HG03159 (cell line): Measurements from ENCODE around the gene HAGHL.

Experiments
- ATAC-seq: cut with Tn5 transposase; IDR thresholded peaks from one replicate; pipeline ENCODE4 v1.9.1; 2021; ENCODE audit warnings: mild to moderate bottlenecking, moderate library complexity; ENCODE audit not compliant: unreplicated experiment

HAGHL gene, protein sequence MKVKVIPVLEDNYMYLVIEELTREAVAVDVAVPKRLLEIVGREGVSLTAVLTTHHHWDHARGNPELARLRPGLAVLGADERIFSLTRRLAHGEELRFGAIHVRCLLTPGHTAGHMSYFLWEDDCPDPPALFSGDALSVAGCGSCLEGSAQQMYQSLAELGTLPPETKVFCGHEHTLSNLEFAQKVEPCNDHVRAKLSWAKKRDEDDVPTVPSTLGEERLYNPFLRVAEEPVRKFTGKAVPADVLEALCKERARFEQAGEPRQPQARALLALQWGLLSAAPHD

DNA sequence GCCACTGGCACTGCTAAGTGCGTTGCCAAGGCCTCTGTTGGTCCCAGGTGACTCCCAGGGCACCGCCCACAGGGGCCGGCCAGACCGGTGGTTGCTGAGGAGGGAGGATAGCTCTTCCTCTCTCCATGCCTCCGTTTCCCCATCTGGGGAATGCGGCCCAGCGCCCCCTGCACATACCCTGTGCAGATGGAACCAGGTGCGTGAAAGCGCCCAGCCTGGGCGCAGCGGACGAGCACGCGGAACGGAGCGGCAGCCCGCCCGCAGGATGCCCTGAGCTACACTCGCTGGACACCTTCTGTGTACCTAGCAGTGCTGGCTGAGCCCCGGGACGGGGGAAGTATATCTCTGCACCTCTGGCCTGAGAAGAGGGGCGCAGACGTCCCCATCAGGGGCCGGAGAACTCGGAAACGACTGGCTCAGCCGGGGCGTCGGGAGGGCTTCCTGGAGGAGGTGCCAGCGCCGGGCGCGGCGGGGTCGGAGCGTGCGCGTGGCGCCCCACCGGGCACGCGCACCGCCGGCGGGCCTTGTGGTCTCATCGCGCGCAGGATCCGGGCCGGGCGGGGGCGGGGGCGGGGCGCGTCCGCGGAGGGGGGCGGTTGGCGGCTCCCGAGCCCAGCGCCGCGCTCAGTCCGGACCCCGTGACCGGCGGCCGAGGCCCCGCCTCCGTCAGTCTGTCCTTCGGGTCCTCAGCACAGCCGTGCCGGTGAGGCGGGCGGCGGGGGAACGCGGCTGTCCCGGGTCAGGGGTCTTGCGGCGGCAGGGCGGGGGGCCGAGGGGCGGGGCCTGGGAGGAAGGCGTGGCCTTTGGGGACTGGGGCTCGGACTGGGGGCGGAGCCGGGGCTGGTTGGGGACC is at the start of gene HAGHL, which contains the start of gene CCDC78:
HAGHL (plus strand) TSS at position 669 of the 853 bp plus-strand sequence. CDS start 404 bp downstream, outside the sequence.
CCDC78 (minus strand) TSS at position 6 of the 853 bp plus-strand sequence. CDS start 76 bp downstream, outside the sequence.
- no peak for ATAC-seq

DNA sequence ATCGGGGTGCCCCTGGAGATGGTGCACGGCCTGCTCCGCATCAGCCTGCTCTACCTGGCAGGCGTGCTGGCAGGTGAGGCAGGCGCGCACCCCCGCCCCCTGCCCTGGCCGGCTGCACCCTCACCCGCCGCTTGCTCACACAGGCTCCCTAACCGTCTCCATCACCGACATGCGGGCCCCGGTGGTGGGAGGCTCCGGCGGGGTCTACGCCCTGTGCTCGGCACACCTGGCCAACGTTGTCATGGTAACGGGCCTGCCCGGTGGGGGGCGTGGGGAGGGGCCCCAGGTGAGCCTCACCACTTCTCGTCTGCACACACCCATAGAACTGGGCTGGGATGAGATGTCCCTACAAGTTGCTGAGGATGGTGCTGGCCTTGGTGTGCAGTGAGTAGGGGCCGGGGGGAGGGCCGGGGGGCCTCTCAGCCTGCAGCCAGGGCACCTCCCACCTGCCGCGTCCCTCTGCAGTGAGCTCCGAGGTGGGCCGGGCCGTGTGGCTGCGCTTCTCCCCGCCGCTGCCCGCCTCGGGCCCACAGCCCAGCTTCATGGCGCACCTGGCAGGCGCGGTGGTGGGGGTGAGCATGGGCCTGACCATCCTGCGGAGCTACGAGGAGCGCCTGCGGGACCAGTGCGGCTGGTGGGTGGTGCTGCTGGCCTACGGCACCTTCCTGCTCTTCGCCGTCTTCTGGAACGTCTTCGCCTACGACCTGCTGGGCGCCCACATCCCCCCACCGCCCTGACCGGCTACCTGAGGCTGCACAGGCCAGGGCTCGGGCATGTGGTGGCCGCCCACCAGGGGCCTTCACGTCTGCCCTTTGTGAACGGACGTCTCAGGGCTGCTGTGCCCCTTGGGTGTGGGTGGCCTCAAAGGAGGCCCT is 49.4 kb upstream of the HAGHL start:
- ATAC-seq, result no peak

DNA sequence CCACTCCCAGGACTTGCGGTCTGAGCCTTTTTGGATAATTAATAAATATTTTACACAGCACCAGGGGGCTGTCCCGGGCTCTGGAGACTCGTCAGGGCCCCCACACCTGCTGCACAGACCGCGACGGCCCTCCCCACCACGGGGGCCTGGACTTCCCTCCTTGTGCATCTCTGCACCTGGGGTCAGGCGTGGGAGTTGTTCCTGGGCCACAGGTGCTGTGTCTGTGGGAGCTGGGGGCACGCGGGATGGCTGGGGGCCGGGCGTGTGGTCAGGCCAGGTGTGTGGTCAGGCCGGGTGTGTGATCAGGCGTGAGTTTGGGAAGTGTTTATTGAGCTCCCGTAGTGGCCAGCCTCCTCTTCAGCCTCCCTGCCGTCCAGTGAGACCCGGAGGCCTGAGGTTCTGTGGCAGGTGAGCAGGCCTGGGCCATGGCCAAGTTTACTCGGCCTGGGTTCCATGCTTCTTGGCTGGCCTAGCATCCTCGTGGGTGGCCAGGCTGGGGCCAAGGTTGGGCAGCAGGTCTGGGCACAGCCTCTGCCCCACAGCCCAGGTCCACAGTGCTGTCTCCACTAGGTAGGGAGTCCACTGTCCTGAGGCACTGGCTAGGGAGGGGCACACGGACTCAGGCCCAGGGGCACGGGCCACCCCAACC is 48.6 kb upstream of the HAGHL start:
- no peak for ATAC-seq

DNA sequence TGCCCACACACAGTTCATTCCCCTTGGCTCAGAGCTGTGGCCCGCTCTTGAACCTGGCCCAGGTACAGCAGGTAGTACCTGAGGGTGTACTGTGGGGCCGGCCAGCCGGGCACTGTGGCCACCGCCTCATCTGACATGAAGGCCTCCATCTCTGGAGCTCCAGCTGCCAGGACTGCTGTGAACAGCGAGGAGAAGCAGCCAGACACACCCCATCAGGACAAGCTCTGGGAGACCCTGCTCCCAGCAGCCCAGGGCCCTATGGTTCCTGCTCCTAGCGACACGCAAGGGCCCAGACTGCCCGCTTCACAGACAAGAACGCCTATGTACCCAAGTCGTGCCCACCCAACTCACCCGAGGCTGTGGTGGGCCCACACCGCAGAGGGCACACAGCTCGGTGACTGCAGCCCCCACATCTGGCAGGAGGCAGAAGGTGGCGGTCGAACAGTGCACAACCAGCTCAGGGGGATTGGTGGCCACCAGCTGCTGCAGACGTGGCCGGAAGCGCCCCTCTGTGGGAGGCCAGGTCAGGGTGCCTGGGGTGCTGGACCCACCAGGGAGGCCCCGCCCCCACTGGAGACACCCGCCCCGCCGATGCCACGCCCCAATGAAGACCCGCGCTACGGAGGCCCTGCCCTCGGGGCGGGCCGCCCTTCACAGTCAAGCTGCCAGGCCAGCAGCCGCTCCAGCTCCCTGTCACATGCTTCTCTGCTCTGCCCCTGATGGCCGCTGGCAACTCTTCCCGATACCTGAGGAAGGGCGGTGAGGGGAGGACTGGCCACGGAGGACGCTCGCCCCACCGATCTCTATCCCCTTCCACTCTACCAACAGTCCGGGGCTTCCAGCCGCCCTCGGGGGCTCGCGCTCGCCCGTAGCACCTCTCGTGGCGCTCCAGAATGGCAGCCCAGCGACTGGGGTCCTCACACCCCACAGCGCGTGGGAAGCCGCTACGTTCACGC is 47.8 kb upstream of the HAGHL start:
- no peak for ATAC-seq

DNA sequence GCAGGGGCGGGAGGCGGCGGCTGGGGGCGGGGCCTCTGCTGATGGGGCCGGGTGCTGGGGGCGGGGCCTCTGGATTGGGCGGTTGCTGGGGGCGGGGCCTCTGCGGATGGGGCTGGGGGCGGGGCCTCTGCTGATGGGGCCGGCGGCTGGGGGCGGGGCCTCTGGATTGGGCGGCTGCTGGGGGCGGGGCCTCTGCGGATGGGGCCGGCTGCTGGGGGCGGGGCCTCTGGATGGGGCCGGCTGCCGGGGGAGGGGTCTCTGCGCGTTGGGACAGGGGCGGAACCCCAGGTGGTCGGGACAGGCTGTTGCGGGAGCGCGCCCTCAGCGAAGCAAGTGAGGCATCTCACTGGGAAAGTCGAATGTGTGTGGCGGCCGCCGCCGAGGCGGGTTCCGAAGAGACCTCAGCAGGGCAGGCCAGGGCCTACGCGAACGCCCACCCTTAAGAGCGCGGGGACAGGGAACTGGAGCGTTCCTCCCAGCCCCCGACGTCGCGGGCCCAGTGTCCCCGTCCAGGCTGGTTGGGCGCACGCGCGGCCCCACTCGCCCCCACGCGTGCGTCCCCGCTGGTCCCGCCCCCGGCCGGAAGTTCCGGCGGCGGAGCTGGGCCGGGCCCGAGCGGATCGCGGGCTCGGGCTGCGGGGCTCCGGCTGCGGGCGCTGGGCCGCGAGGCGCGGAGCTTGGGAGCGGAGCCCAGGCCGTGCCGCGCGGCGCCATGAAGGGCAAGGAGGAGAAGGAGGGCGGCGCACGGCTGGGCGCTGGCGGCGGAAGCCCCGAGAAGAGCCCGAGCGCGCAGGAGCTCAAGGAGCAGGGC is 46.9 kb upstream of the HAGHL start, which contains the start of gene STUB1:
STUB1 (plus strand) TSS at position 597 of the 811 bp plus-strand sequence; CDS start at position 713, 116 bp downstream.
- peak; percentile 32 for ATAC-seq

DNA sequence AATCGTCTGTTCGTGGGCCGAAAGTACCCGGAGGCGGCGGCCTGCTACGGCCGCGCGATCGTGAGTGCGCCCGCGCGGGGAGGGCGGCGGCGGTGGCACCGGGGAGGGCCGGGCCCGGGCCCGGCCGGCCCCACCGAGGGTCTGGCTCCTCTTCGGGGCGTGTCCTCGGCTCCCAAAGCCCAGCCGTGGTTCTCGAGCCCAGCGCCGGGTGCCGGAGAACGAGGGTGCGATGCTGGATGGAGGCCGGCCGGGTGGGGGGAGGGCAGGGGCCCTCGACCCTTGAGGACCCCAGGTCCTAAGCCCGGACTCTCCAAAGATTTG is 46.3 kb upstream of the HAGHL start:
- ATAC-seq, result peak; percentile 1

DNA sequence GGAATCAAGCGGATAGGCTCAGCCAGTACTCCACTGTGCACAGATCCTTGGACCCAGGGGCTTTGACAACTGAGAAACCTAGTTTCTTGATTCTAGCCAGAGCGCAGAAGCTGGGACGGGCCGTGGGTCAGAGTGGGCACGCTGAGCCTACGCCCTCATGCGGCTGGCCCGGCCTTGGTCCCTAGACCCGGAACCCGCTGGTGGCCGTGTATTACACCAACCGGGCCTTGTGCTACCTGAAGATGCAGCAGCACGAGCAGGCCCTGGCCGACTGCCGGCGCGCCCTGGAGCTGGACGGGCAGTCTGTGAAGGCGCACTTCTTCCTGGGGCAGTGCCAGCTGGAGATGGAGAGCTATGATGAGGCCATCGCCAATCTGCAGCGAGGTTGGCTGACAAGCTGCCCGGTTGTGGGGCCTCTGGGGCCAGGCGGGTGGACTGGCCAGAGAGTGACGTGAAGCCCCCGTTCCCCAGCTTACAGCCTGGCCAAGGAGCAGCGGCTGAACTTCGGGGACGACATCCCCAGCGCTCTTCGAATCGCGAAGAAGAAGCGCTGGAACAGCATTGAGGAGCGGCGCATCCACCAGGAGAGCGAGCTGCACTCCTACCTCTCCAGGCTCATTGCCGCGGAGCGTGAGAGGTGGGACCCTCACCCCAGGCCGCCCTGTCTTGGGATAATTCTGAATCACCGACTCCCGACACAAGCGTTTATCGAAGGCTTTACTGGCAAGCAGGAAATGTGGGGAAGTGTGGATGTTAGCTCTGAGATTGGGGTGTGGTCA is 45.8 kb upstream of the HAGHL start:
- ATAC-seq, result no peak

DNA sequence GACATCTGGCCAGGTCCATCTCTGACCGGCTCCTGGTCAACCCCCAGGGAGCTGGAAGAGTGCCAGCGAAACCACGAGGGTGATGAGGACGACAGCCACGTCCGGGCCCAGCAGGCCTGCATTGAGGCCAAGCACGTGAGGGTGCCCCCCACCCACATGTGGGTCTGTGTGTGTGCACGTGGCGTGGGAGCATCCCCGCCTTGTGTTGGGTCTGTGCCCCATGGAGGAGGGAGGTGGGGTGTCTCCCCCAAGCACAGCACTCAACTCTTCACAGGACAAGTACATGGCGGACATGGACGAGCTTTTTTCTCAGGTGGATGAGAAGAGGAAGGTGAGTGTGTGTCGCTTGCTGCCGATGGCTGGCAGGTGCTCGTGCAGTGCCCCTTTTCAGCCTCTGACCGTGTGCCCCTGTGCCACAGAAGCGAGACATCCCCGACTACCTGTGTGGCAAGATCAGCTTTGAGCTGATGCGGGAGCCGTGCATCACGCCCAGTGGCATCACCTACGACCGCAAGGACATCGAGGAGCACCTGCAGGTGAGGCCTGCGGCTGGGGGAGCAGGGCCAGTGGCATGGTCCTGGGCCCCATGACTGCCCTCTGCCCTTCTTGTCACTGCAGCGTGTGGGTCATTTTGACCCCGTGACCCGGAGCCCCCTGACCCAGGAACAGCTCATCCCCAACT is 45.0 kb upstream of the HAGHL start:
- ATAC-seq, result no peak

DNA sequence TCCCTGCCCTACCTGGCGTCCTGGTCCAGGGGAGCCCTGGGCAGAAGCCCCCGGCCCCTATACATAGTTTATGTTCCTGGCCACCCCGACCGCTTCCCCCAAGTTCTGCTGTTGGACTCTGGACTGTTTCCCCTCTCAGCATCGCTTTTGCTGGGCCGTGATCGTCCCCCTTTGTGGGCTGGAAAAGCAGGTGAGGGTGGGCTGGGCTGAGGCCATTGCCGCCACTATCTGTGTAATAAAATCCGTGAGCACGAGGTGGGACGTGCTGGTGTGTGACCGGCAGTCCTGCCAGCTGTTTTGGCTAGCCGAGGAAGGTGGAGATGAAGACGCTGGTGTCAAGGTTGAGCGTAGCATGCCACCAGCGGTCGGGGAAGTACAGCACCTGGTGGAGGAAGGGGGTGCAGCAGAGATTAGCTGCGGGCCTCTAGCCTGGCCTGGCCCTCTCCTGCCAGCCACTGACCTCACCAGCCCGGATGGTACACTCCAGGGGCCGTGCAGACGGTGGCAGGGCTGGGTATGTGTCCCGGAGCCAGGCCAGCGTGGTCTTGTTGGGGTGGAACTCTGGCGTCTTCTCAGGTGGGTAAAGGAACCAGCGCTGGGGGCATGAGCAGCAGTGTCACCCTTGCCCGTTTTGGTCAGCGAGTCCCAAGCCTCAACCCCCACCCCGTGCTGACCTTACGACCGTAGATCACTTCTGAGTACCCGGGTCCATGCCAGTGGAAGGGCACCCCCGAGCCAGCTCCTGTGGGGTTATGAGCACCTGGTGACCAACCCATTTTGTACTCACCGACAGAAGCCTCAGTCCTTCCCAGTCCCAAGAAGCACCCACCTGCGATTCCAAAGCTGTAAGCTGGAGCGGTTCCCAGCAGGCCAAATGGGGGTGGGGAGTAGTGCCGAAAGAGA is 44.2 kb upstream of the HAGHL start:
- no peak for ATAC-seq

DNA sequence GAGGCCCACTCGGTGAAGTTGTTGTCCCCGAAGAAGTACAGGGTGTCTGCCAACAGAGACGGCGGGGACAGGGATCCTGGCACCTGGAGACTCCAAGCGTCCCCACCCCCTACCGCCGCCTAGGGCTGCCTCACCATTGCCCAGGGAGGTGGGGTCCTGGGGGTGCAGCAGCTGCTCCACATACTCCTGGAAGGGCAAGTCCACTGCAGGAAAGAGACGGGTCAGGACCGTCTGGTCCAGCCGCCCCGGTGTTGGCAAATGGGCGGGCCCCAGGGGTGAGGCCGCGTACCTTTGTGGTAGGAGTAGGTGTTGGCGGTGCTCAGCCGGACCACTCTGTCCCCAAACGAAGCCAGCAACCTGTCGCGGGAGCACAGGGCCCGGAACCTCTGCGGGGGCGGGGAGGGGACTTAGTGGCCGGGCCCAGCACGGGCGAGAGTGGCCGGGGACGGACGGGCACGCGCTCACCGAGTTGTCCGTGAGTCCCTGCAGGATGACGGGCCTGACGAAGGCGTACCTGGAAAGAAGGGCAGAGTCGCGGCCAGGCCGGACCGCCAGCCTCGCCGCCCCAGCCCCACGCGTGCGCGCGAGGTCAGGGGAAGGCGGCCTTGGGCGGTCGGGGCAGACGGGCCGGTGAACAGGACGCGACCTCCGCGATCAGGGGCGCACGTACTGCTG is 43.4 kb upstream of the HAGHL start:
- no peak for ATAC-seq

DNA sequence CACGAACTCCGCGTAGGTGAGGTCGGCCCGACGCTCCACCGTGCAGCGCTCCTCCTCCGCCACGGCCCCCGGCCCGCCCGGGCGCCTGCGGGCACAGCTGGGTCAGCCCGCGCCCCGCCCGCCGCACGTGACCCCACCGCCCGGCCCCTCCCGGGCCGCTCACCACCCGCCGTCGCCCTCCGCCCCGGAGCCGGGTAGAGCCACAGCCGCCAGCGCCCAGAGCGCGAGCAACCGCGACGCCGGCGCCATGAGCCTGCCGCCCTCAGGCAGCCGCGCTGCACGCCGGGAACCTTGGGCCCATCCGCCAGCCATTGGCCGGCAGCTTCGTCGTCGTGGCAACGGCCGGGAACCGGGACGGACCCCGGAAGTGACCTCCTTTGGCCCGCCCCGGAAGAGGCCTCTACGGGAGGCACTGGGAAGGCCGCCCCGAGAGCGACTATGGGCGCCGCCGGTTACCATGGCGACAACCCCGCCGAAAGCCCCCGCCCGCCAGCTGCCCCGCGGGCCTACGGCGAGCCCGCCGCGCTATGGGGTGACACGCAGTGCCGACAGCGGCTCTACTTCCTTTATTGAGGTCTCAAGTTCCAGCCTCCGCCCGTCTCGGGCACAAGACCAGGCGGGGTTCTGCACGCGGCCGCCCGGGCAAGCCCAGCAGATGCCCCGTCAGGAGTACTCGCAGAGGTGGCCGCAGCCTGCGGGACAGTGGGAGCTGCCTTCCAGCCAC is 42.7 kb upstream of the HAGHL start, which contains the start of gene JMJD8:
JMJD8 (minus strand) TSS at position 264 of the 724 bp plus-strand sequence; CDS start at position 249, 15 bp downstream.
- ATAC-seq, result peak; percentile 65

DNA sequence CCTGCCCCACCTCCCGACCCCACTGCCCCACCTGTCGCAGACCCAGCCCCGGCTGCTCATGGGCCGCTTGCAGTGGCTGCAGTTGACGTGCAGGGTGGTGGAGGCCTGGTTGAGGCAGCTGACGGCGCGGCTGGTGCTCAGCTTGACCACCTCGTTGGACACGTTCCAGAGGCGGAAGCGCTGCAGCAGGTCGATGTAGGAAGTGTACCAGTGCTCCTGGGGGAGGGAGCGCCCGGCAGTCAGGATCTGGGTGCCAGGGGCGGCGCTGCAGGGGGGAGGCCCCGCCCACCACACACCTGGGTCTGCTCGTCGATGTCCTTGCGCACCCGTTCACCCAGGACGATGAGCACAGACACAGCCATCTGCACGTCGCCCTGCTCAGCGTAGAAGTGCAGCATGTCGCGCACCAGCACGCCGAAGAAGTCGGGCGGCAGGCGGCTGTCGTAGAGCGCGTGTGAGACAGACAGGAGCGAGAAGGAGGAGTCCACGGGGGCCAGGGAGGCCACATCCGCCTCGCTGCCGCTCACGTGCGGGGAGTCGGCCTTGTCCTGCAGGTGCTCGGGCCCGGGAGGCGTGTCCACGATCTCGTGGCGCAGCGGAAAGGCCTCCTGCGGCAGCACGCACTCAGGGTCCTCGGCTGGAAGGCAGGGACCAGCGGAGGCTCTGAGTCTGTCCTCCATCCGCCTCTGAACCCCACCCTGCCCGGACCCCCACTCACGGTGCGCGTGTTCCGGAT is 41.8 kb upstream of the HAGHL start:
- ATAC-seq, result no peak

DNA sequence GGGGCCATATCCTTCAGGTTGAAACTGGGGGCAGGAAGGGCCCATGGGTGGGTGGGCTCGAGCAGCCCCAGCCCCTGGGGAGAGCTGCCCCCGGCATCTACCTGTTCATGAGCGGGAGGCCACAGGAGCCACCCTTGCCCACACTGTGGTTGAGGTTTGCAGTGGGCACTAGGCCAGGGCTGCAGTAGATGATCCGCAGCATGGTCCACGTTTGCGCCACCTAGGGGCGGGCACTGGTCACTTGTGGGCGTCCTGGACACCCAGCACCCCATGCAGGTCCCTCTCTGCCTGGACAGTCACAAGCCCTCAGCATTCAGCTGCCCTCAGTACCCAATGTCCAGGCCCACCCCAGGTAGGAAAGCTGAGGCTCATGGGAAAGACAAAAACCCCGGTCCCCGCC is 40.9 kb upstream of the HAGHL start:
- ATAC-seq, result no peak
